Nephron (organoid): ENCODE data around the gene TXNRD2.

Source experiments
- H3K27ac Mint-ChIP-seq, 3 experiments: 2 replicates each; pipeline ENCODE4 v1.8.0; 2020; ENCODE audit warnings: mixed read lengths in 3 of 3, mild to moderate bottlenecking in 2 of 3, moderate library complexity in 1 of 3
- H3K27me3 Mint-ChIP-seq: 2 replicates; pipeline ENCODE4 v1.8.0; 2021; ENCODE audit warnings: low read depth, mild to moderate bottlenecking, moderate library complexity, mixed read lengths
- H3K36me3 Mint-ChIP-seq: 2 replicates; pipeline ENCODE4 v1.8.0; 2020; ENCODE audit warnings: low read depth, mixed read lengths
- H3K4me1 Mint-ChIP-seq: 2 replicates; pipeline ENCODE4 v1.8.0; 2020; ENCODE audit warnings: mixed read lengths
- H3K4me3 Mint-ChIP-seq, 3 experiments: 2 replicates each; pipeline ENCODE4 v1.8.0; 2020; ENCODE audit warnings: mild to moderate bottlenecking in 3 of 3, mixed read lengths in 3 of 3, moderate library complexity in 2 of 3
- H3K9me3 Mint-ChIP-seq: 2 replicates; pipeline ENCODE4 v1.8.0; 2020; ENCODE audit warnings: mixed read lengths
- TF ChIP-seq, protein P1 (sequence below), 3 experiments: fragments of 200-600 bp; sonication (generic); IDR thresholded peaks; one replicate each; pipeline ENCODE4 v1.5.0; 2021; ENCODE audit warnings: antibody characterized with exemption in 3 of 3; ENCODE audit not compliant: unreplicated experiment in 3 of 3

Gene TXNRD2

DNA sequence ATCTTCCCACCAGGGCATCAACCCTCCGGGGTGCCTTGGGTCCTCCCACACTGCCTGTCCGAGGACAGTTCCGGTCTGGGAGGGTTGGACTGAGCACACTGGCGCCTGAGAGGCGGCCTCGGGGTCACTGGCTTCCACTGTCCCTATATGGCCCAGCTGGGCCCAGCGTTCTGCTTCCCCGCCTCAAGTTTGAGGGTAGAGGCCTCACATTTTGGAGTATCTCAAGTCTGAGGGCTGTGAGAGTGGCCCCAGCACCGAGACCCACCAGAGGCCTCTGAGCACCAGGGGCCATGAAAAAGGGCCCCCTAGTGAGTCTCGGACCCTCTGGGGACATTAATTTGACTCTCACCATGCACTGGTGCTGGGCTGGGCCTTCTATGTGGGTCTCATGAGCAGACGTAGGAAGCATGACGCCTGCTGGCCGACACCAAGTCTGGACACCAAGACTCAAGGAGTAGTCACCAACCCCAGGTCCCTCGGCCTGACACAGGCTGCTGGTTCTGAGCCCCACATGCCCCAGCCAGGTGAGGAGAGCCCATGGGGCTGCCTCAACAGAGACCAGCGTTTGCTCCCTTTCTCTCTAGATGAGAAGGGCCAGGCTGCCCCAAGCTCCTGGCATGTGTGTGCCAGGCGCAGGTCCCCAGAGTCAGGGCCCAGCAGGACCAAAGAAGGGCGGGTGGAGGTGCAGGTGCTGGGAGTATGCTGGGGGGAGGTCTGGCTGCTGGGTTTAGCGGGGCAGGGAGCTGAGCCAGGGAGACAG, 47.5 kb upstream of the TXNRD2 start:
- no peak overlapping the region for H3K27ac Mint-ChIP-seq
- no peaks in the 10 kb centered on the region for H3K9me3 Mint-ChIP-seq
- TF ChIP-seq, protein P1, sequence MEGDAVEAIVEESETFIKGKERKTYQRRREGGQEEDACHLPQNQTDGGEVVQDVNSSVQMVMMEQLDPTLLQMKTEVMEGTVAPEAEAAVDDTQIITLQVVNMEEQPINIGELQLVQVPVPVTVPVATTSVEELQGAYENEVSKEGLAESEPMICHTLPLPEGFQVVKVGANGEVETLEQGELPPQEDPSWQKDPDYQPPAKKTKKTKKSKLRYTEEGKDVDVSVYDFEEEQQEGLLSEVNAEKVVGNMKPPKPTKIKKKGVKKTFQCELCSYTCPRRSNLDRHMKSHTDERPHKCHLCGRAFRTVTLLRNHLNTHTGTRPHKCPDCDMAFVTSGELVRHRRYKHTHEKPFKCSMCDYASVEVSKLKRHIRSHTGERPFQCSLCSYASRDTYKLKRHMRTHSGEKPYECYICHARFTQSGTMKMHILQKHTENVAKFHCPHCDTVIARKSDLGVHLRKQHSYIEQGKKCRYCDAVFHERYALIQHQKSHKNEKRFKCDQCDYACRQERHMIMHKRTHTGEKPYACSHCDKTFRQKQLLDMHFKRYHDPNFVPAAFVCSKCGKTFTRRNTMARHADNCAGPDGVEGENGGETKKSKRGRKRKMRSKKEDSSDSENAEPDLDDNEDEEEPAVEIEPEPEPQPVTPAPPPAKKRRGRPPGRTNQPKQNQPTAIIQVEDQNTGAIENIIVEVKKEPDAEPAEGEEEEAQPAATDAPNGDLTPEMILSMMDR (IDR thresholded peaks at IDR 0.05; ENCODE audit: unreplicated experiment in 3 of 3), result no peak
- peaks cover 3% of the 10 kb centered on the region for H3K27me3 Mint-ChIP-seq
- peak overlapping the region in 1 of 3 experiments; percentile 25 for H3K4me3 Mint-ChIP-seq
- peaks cover 13% of the 10 kb centered on the region for H3K4me1 Mint-ChIP-seq
- H3K36me3 Mint-ChIP-seq, result no peaks in the 10 kb centered on the region

DNA sequence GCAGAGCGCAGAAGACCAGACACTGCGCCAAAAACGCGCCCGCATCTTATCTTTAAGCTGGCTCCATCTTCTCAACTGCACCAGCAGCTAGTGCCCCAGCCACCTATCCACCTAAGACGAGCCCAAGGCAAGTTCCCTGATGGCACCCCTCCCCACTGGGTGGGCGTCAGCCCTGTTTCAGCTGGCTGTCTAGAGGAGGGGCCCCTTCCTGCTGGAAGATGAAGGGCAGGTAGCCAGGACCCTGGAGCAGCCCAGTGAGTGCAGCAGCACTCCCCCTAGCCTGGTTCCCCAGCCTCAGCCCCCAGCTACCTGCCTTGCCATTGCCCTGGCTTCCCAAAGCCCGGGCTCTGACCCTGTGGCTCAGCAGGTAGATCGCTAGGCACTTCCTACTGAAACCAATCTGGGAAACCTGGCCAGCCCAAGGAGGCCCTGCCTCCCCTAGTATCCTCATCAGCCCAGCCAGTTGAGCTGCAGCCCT, 46.8 kb upstream of the TXNRD2 start:
- peak overlapping the region; percentile 65 to 72 (median 72) for H3K4me3 Mint-ChIP-seq
- no peaks in the 10 kb centered on the region for H3K27me3 Mint-ChIP-seq
- H3K27ac Mint-ChIP-seq, result no peak overlapping the region
- H3K36me3 Mint-ChIP-seq, result no peaks in the 10 kb centered on the region
- no peaks in the 10 kb centered on the region for H3K9me3 Mint-ChIP-seq
- H3K4me1 Mint-ChIP-seq, result peaks cover 18% of the 10 kb centered on the region
- TF ChIP-seq, protein P1 (IDR thresholded peaks at IDR 0.05; ENCODE audit: unreplicated experiment in 3 of 3), result no peak

DNA sequence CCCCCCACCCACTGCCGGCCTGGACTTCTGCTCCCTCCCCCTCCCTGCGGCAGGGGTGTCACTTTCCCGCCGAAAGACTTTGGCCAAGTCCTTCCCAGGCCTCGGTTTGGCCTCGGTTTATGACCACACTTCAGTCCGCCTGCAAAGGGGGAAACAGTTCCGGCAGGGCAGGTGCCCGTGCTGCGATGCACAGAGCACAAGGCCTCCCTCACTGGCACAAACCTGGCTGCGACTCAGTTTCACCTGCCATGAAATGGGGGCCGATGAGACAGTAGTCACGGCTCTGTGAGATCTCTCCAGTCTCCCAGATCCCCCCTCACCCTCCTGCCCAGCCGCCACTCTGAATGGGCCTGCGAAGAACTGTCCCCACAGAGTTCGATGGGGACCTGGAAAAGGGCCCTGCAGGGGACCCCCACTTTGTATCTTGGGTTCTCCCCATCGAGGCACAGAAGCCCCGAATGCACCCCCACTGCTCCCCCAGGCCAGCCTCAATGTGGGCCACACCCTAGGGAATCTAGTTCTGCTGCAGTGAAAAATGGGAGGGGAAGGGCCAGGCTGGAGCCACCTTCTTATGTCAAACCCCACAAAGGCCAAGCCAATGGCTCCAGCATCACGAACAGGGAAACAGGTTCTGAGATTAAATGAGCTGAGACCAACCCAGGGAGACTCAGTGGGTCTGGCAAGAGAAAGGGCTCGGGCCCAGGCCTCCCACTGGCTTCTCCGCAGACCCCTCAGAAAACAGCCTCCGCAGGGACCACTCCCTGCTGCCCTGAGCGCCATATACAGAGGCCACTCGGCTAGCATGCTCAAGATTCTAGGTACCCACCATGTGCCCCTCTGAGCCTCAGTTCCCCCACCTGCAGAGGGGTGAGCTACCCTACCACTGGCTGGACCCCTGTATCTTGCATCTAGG, 46.0 kb upstream of the TXNRD2 start:
- no peaks in the 10 kb centered on the region for H3K36me3 Mint-ChIP-seq
- H3K4me3 Mint-ChIP-seq, result peak overlapping the region; percentile 65 to 72 (median 72)
- TF ChIP-seq, protein P1 (IDR thresholded peaks at IDR 0.05; ENCODE audit: unreplicated experiment in 3 of 3), result no peak
- H3K9me3 Mint-ChIP-seq, result no peaks in the 10 kb centered on the region
- H3K27me3 Mint-ChIP-seq, result no peaks in the 10 kb centered on the region
- peaks cover 18% of the 10 kb centered on the region for H3K4me1 Mint-ChIP-seq
- no peak overlapping the region for H3K27ac Mint-ChIP-seq

DNA sequence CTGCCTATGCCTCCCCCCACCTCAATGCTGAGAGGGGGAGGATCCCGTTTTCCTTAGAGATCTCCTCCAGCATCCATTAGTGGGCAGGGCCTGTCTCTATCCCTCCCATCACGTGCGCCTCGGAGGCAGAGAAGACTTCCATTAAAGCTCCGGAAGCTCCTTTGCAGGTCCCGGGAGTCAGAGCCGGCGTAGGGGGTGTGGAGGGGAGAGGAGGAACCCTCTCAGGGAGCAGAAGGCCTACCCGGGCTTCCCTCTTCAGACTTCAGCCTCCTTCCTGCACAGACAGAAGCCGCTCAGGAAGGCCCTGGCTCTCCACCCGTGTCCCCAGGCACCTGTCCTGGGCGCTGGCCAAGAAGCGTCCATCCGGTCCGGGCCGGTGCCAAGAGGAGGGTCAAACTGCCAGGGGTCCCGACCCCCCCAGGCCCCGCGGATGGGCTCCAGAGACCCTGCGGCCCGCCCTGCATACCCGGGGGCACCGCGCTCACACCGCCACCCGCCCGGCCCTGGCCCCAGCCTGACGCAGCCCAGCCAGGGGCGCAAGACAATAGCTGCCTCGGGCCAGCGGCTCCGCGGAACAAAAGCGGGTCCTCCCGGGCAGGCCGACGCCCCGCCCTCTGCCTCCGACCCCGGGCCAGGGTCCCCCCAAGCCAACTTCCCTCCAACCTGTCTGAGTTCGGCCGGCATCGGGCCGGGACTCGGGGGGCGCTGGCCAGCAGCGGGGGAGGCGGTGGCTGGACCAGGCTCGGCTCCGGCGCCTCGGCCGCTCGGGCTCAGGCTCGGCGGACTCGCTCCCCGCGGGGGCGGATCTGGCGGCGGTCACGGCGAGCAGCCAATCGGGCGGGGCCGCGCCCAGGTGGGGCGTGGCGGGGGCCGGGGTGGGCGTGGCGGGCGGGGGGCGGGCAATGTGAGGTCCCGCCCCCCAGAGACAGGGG, 45.1 kb upstream of the TXNRD2 start:
- H3K4me3 Mint-ChIP-seq, result peak overlapping the region; percentile 85 to 91 (median 89)
- no peaks in the 10 kb centered on the region for H3K36me3 Mint-ChIP-seq
- peaks cover 9% of the 10 kb centered on the region for H3K4me1 Mint-ChIP-seq
- TF ChIP-seq, protein P1 (IDR thresholded peaks at IDR 0.05; ENCODE audit: unreplicated experiment in 3 of 3), result no peak
- no peaks in the 10 kb centered on the region for H3K9me3 Mint-ChIP-seq
- peak overlapping the region in 2 of 3 experiments; percentile 55 to 72 for H3K27ac Mint-ChIP-seq
- H3K27me3 Mint-ChIP-seq, result no peaks in the 10 kb centered on the region

DNA sequence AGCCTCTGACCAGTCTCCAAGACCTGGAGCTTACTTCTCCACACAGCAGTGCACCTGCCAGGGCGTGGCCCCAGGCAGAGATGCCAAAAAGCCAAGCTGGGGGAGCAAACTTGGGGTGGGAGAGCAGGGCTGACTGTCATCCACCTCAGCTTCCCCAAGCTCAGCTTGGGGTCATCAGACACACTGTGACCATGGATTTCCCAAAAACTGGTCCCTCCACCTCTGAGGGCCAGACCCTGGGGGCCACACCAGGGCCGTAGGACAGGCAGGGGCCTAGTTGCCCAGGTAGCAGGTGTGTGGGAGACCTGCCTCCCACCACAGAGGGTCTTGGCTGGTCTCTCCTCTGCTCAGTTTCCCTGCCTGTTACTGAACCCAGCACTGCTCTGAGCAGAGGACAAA, 44.4 kb upstream of the TXNRD2 start:
- Mint-ChIP-seq H3K36me3 (no peaks in the 10 kb centered on the region), H3K27me3 (no peaks in the 10 kb centered on the region), H3K27ac (peak overlapping the region in 2 of 3 experiments; percentile 55 to 72), H3K9me3 (no peaks in the 10 kb centered on the region), H3K4me3 (peak overlapping the region; percentile 85 to 91 (median 89)), H3K4me1 (peaks cover 9% of the 10 kb centered on the region)
- TF ChIP-seq, protein P1 (IDR thresholded peaks at IDR 0.05; ENCODE audit: unreplicated experiment in 3 of 3), result no peak
